Fibroblast of skin of abdomen (primary cell): Measurements from ENCODE around the gene OGN. TPM values are rescaled to one million over a fixed set of nuclear protein-coding genes. Genes with fewer than 3 reads are reported as not detected.
"Not testable (repeated sequence)": the region's sequence is repeated elsewhere in the genome, so short reads cannot be mapped to it uniquely, and the experiment has no call there.

Experiments
- DNase-seq: peaks from one replicate; pipeline ENCODE4 v3.0.0-alpha.2; 2013
- polyA plus RNA-seq, 2 experiments: library from polyadenylated mRNA; unstranded; fragments of 120-200 nt; gene quantifications; one replicate each; pipeline ENCODE4 v1.2.1, GENCODE V29; 2013; ENCODE audit not compliant: insufficient read length in 2 of 2

The OGN gene, protein sequence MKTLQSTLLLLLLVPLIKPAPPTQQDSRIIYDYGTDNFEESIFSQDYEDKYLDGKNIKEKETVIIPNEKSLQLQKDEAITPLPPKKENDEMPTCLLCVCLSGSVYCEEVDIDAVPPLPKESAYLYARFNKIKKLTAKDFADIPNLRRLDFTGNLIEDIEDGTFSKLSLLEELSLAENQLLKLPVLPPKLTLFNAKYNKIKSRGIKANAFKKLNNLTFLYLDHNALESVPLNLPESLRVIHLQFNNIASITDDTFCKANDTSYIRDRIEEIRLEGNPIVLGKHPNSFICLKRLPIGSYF
- polyA plus RNA-seq (2013, experiment 1 of 2; ENCODE audit: insufficient read length) = 9.3 TPM
- polyA plus RNA-seq (2013, experiment 2 of 2; ENCODE audit: insufficient read length) = 8.5 TPM

DNA sequence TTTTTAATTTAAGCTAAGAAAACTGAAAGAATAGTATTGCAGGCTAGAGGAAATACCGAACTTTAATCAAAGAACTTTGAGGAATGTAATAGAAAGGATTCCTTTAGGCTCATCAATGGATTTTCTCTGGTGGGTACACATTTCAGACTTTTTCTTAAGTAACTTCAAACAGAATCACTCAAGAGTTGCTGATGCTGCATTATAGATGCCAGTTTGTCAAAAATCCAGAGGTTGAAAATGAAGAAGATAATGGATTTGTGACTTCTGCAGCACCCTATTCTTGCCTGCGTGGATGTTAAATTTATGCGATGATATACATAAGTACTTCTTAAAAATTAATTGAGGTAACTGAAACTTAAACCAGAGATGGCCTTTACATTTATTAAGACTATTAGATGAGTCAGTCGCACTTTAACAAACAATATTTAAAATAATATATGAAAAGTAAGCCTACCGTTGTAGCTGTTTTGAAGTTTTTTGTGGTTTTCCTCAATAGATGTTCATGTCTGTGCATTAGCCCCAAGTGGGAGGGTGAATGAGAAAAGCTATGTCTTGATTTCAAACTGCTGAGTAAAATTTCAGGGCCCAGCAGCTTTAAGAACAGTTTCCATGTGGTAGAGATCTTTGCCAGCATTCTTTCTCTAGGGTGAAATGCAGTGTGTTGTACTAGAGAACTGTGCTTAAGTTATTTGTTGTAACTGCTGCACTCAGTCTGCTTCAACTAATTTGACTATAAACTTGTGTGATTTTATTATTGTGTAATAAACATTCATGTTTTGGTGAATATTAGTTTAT is at the start of gene OGN:
OGN (minus strand) TSS at position 537 of the 795 bp plus-strand sequence. CDS start 1,171 bp downstream, outside the sequence.
- DNase-seq = peak; percentile 62

DNA sequence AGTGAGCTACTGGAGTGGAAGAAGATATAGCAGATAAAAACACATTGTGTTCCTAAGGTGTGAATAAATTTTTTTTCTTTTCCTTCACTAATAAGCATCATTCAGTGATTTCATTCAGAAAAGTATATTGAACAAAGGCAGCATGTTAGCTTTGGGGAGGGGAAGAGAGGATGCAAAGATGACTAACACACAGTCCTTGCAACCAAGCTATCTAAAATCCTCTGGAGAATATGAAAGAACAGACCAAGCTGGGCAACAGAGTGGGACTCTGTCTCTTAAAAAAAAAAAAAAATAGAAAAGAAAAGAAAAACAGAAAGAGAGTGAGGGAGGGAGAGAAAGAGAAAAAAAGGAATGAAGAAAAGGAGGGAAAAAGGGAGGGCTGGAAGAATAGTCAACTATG is 42.2 kb upstream of the OGN start:
- DNase-seq = peak; percentile 11

DNA sequence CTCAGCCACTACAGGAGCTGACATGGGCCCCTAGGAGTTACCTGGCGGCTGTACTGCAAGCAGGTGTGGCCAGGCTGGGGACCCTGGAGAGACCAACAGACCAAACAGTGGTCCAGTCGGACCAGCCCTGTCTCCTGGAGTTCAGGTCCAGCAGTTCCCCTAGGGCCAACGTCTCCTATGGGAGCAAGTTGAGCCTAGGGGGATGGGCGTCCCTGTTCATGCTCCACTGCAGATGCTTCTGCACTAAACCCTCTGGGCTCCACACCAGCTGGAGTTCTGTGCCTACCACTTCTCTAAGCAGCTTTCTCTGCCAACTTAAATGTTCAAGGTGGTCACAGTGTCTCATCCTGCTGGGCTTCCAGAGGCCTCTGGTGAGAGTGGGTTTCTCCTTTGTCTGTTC is 40.5 kb upstream of the OGN start:
- no peak for DNase-seq

DNA sequence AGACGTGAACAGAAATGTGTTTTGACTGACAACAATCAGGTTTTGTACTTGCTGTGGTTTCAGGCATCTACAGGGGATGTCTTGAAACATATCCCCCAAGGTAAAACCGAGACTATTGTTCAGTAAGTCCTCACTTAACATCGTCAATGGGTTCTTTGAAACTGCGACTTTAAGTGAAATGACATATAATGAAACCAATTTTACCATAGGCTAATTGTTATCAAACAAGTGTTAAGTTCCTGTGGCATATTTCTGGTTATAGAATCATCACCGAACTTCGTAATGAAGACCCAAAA is 36.3 kb upstream of the OGN start:
- DNase-seq = no peak

DNA sequence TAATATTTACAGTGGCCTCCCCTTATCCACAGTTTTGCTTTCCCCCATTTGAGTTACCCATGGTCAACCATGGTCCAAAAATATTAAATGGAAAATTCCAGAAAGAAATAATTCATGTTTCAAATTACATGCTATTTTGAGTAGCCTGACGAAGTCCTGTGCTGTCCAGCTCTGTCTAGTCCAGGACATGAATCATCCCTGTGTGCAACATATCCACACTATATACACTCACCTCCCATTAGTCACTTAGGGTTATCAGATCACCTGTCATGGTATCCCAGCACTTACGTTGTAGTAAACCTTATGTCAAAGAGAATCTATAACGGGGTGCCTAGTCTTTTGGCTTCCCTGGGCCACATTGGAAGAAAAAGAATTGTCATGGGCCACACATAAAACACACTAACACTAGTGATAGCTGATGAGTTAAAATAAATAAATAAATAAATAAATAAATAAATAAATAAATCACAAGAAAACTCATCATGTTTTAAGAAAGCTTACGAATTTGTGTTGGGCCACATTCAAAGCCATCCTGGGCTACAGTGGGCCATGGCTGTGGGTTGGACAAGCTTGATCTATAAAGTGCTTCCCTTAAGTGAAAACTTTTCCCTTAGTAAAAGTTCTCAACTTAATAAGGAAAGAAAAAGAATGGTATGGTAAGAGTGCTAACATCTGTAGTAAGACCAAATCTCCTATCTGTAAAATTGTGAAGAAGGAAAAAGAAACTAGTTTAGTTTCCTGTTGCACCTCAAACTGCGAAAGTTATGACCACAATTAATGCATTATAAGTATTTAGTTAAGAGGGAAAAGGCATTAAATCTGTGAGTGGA is 35.8 kb upstream of the OGN start:
- peak; percentile 42 for DNase-seq

DNA sequence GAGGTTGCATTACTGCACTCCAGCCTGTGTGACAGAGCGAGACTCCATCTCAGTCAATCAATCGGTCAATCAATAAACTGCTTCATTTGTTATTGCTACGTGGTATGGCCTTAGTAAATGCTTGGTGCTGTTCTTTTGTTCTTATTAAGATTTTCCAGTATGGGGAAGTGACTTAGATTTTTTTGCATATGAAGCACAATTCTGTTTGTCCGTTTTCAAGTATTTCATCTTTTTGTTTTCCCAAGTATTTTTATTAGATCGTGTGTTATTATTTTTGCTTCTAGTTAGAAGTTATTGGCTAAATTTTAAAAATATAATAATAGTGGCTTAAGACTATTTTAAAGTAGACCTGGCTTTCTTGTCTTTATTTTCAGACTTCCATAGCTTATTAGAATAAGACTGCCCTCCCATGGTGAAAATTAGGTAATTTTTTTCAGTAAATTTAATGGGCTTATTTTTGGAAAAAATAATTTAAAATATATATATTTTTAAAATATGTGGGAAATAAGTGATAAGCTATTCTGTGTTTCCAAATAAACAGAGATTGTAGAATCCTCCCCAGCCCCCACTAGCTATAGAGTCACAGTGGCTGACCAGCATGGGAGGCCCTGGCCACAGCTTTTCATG is 34.6 kb upstream of the OGN start:
- DNase-seq = peak; percentile 28

DNA sequence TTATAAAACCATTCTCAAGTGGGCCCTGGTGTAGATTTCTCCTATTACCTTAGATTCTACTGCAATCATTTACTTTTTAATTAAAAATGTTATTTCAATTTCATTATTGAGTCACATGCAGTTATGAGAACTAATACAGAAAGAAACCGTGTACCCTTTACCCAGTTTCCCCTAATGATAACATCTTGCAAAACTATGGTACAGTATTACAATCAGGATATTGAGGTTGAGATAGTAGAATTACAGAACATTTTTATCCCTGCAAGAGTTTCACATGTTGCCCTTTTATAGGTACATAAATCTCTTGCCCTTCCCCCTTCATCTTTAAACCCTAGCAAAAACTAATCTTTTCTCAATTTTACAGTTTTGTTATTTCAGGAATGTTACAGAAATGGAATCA is 30.9 kb upstream of the OGN start:
- DNase-seq = no peak

DNA sequence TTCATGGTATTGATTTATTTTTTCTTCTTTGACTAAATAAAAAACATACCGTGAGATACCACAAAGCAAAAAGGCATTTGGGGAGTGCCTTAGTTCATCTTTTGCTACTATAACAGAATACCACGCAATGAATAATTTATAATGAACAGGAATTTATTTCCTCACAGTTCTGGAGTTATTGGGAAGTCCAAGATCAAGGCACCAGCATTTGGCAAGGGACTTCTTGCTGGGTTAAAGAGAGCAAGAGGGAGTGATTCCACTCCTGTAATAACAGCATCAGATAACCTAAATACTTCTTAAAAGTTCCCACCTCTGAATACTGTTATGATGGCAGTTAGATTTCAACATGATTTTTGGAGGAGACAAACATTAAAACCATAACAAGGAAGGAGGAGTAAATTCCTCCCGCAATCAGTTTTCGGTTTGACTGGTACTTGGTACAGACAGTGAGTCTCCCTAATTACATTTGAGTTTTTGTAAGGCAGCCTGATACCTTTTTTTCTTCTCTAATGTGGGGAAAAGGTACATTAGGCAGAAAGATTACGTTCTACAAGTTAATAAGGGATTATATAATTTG is 28.7 kb upstream of the OGN start:
- no peak for DNase-seq

DNA sequence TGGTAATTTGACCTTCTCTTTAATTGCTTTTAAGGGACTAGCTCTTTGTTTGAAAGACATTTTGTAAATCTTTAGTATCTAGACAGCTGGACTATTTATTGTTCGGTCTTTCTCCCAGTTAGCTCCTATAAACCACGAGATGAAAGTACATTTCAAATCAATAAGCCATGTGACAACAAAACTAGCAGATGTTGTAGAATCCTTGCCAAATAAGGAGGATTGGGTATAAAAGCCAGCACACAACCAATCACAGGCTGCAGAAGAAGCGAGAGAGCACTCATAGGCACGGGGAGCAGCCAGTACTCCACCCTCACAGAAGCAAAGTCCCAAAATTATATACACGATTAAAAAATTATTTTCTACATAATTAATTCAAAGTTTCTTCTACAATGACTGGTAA is 28.0 kb upstream of the OGN start:
- peak; percentile 59 for DNase-seq

DNA sequence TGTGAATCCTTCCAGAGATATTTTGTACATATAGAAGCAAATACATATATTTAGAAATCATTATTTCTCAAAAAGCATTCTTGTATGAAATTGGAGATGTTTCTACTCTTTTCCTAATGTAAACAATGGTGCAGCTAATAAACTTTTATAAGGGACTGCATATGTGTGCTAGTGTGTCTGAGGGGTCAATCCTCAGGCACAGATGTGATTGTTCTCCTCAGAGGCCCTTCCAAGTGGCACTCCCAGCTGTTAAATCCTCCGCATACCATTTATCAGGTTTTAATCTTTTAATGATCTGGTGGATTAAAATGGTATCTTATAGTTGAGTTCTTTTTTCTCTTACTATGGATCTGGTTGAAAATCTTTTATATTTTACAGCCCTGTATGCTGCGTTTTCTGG is 25.5 kb upstream of the OGN start:
- no peak for DNase-seq

DNA sequence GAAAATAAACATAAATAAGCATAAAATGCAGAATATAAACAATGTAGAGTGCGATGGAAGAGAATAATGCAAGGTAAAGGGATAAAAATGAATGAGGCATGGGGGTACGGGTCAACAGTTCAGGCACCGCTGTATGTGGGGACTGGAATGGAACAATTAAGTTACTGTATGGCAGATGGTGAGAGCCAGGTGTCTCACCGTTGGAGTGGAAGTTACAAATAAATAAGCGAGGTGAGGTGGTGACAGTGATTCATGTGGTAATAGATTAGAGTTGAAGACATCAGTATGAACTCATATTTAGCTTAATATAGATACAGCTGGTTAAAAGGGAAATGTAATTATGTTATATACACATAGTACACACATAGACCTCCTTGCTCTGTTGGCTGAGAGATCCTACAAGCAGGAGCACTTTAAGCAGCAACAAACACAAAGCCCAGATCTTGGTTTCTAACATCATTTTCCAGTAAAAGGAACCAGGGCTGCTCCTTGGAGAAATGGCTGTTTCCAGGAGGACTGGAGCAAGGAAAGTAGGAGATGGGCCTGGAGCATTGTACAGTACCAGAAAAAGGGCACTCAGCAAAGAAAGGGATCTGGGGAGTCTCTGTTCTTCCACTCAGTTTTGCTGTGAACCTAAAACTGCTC is 22.2 kb upstream of the OGN start:
- no peak for DNase-seq

DNA sequence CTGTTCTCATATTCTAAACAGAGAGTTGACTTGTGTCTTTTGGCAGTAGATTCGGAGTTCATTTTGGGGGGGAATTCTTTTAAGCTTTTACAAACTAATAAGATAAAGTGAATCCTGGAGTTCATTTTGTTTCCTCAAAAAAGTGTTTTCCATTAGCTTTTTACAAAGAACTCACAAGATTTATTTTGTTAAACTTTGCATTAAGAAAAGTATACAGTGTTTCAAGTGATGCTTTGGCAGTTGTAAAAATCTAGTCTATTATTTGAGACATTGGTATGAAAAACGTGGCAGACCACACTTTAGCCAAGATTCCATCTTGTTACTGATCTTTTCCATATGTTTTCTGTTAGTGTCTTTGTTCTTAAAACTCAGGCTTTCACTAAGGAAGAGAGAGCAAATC is 21.1 kb upstream of the OGN start:
- DNase-seq = peak; percentile 84

DNA sequence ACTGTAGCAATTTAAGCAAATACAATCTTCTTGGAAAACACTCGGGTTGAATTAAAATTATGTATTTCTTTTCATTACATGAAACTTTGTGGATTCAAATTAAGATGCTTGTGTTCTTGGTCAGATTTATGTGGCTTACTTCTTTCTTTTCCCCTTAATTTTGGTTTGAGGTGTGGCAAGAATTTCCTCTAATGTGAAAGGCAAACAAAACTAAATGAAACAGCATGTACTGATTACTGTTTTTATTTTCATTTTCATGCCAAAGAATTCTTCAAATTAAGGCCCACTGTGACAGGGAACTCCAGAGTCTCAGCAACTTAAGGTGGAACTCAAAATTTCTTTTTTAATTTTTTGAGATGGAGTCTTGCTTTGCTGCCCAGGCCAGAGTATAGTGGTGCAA is 20.0 kb upstream of the OGN start, which contains the start of gene OMD:
OMD (minus strand) TSS at position 132 of the 400 bp plus-strand sequence. CDS start 6,913 bp downstream, outside the sequence.
- DNase-seq = peak; percentile 78

DNA sequence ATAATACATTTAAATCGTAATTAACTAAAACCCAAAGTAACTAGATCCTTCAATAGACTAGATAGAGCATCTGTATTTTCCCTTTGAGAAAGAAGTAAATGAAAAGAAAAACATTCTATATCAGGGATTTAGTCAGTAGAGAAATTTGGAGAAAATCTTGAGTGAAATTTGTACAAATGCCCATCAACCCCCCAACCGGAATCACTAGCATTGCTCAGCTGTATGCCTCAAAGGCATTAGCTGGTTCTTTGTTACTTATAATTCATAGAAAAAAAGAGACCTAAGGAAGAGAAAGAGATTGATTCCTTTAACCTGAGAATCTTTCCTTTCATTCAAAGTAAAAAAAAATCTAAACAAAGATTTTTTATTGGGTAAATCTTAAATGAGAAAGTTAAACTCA is 19.2 kb upstream of the OGN start:
- no peak for DNase-seq

DNA sequence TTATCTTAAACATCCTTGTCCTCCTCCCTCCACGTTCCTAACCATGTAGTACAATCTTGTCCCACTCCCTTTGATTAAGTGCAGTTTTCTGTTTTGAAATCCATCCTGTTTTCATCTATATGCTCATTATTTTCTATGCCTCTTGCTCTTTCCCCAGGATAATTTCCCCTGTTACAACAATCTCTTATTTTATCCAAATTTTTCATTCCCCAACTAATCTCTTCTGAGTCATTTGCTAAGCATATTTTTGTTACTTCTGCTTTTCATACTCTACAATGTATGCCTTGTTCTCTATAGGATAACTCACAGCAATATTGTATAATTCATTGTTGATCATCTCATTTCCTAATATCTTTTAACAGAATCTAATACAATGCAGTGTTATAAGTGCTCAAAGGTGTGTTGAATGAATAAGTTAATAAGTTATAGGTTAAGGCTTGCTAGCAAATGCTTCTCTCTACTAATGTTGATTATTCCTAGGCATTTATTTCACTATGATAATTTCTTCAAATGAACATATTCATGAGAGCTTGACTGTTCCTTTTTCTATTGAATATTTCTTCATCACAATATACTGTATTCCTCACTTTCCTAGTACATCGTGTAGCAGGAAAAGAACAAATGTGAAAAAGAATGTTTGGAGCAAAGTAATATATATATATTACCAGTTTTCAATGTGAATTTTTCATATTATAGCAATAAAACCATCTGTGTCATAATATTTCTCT is 18.4 kb upstream of the OGN start:
- no peak for DNase-seq

DNA sequence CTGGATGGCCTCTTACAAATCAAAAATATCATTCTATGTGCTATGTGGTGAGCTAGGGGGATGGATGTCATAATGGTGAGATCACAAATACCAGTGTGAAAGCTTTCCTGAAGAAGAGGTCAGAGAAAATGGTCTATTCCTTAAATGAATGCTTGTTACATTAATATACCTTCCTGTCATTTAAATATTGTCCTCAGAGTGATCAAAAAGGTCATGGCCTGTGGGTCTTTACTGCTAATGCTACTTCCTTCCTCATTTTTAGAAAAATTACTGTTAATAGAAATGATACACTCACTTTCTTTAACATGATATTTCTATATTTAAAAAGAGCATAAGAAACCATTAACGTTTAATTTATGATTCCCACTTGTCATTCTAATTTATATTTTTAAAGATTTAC is 10.2 kb upstream of the OGN start:
- no peak for DNase-seq

DNA sequence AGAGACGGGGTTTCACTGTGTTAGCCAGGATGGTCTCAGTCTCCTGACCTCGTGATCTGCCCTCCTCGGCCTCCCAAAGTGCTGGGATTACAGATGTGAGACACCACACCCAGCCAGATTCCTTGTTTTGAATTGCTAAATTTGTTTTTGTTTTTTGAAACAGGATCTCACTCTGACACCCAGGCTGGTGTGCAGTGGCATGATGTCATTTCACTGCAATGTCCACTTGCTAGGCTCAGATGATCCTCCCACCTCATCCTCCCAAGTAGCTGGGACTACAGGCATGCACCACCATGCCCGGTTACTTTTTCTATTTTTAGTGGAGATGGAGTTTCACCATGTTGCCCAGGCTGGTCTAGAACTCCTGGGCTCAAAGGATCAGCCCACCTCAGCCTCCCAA is 6.8 kb upstream of the OGN start:
- not testable (repeated sequence) for DNase-seq

DNA sequence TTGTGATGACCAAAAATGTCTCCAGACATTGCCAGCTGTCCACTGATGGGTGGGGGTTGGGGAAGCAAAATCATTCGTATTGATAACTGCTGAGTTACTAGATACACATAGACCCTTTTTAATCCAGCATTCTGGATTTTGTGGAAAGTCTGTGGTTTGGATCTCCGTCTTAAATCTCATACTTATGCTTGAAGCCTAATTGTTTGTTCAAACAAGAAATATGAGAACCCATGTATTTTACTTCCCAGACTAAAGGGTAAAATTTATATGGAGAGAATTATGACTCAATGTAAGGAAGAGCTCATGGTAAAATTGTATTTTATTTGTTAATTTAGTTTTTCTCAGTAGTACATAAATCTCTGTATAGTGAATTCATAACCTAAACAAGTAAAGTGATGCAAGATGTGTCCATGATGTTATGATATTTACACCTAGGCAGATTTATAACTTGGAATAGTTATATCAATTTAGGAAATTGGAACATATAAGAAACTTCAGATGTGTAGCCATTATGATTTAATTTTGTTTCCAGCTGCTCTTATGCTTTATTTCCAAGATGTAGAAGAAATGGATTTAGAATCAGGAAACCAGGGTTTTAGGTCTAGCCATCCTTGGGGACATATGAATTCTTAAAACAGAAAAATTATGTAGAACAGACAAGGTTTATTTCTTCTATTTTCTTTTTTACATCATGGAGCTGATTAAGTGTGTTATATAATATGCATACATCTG is 4.5 kb upstream of the OGN start:
- DNase-seq = no peak

DNA sequence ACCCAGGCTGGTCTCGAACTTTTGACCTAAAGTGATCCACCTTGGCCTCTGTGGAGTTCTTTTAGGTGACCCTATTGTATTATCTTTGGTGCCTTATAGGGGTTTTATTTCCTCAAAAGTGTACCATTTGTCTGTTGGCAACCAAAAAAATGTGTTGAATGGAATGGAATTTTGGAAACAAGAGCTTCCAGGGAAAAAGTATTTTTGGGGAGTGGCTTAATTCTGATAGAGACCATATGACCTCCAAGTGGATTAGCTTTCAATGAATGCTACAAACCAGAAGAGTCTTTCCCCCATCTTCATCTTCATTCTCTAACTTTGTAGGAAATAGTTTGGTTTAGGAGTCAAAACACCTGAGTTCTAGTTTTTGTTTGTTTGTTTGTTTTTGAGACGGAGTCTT is 3.4 kb upstream of the OGN start:
- no peak for DNase-seq

DNA sequence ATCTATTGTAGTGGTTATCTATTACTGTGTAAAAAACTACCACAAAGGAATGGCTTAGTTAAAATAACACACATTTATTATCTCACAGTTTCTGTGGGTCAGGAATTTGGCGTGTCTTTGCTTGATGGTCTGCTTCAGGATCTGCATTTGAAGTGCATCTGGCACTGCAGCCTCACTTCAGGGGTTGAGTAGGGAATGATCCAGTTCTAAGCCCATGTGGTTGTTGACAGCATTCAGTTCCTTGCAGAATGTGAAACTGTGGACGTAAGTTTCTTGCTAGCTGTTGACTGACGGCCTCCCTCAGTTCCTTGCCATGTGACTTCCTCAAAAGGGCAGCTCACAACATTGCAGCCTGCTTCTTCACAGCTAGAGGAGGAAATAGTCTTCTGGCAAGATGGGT is 2.1 kb upstream of the OGN start:
- peak; percentile 66 for DNase-seq
